Fibroblast of pulmonary artery (primary cell): ENCODE measurements around the gene PRR5.

ENCODE experiments used
- DNase-seq: peaks from one replicate; pipeline ENCODE4 v3.0.0-alpha.2; 2010; ENCODE audit warnings: low read depth
- H3K4me3 ChIP-seq: replicated peaks from 2 replicates; pipeline ENCODE4 v1.5.1; 2011; ENCODE audit warnings: low read depth, mild to moderate bottlenecking, control low read depth, low read length, moderate library complexity
- CTCF ChIP-seq: IDR thresholded peaks from 2 replicates; pipeline ENCODE4 v1.5.1; 2011; ENCODE audit warnings: mild to moderate bottlenecking, control low read depth, low read length, inconsistent platforms; ENCODE audit errors: missing control alignments

Gene PRR5

GRCh38 chr22:44714703-44715350 is 12.8 kb downstream of the PRR5 start:
- no peak for DNase-seq
- H3K4me3 ChIP-seq, result no peak overlapping the region
- TF ChIP-seq CTCF, result no peak

GRCh38 chr22:44718418-44718817 is 16.4 kb downstream of the PRR5 start:
- TF ChIP-seq CTCF, result no peak
- no peak for DNase-seq
- H3K4me3 ChIP-seq, result no peak overlapping the region

- no peak overlapping the region for H3K4me3 ChIP-seq
- TF ChIP-seq CTCF, result no peak
- DNase-seq, result no peak
These were observed 17.8 kb downstream of the PRR5 start for GRCh38 chr22:44719586-44720368.

- TF ChIP-seq CTCF, result no peak
- no peak overlapping the region for H3K4me3 ChIP-seq
- no peak for DNase-seq
These were observed 19.2 kb downstream of the PRR5 start for GRCh38 chr22:44721213-44721612.

- DNase-seq, result no peak
- no peak overlapping the region for H3K4me3 ChIP-seq
- TF ChIP-seq CTCF, result no peak
These were observed 20.6 kb downstream of the PRR5 start for GRCh38 chr22:44722611-44723010.

- H3K4me3 ChIP-seq, result no peak overlapping the region
- peak; percentile 51 for DNase-seq
- no peak for TF ChIP-seq CTCF
These were observed 21.8 kb downstream of the PRR5 start for GRCh38 chr22:44723801-44724200.

GRCh38 chr22:44724416-44724815 is 22.4 kb downstream of the PRR5 start:
- DNase-seq, result no peak
- no peak for TF ChIP-seq CTCF
- H3K4me3 ChIP-seq, result no peak overlapping the region
